NCI-H748 treated with DMSO at 0.1 percent for 48 hours (cell line): Measurements from ENCODE around the gene HP1BP3.

ENCODE experiments used
- DNase-seq: peaks from one replicate; lab custom pipeline; 2025; lab: John Stamatoyannopoulos, UW

HP1BP3 gene

DNA sequence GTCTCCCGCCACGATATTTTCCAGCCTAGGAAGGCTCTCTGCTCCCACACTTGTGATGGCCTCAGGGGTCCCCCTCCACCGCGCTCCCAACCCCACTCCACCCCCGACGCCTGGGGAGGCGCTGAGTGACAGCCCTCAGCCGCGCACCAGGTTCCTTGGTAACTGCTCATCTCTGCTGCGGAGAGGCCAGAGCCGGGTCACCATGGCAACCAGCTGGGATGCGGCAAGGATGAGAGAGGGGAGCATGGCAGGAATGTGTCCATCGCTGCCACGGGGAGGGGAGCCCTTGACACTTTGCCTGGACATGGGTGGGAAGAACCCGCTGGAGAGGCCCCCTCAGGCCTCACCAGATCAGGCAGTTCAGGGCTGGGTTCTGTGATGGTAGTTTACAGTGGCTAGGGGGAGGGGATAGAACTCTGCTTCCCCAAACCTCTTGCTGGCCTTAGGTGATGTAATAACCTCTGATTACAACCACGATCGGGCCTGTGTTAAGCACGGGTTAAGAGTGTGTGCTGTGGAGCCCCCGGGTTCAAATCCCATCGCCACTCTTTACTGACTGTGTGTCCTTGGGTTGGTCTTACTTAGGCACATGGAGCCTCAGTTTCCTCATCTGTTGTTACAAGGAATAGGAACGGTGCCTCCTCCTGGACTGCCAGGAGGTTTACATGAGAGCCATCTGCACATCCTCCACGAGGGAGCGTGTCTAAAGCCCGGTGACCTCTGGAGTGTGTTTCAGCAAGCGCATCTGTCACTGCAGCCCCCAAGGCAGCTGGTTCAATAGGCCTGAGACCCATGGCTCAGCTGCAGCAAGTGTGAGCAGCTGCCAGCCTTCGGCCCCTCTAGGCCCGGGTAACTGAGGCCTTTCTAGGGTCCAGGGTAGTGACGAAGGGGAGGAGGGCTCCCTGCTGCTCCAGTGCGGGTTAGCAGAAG, 75.6 kb downstream of the HP1BP3 start:
- DNase-seq, result no peak

DNA sequence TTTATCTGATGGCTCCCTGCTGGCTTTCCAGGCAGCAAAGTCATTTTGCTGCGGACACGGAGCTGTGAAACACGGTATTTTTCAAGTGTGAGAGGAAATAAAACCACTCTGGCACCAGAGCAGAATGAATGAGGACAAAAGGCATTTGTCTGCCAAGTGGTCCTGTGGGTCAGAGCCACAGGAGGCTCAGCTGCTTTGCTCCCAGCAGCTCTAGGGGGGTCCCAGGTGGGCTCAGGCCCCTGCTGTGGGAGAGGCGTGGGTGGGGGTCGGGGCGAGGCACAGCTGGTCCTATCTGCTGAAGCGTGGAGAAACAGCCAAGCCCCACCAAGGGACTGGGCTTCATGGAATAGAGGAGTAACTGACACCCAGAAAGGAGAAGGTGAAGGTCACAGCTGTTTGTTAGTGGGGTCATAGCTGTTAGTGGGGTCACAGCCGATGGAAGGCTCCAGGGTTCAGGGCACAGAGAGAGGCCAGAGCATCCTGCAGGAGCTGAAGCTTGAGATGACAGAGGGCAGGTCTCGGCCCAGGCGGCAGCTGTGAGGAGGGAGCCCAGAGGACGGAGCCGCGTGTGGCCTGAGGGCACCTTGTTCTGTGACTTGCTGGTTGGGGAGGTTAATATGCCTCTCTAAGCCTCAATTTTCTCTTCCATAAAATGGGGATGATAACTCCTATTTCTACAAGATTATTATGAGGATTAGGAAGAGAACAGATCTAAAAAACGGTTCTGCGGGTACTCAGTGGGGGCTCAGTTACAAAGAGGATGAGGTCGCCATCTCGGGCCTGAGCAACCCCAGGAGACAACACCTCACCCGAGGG, 76.4 kb downstream of the HP1BP3 start:
- no peak for DNase-seq

DNA sequence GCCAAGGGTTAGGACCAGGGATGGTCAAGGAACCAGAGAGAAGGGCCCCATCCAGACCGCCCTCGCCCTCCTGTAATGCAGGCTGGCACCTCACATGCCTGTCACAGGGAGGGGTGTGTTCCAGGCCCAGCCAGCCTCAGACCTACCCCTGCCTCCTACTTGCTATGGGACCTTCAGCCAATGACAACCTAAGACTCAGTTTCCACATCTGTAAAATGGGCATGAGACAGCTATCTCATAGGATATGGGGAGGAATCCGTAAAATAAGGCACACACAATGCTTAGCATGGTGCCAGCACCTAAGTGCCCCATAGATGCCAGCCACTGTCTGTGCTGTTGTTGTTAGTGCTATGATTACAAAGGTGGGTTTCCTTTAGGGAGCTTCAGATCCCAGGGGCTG, 77.2 kb downstream of the HP1BP3 start:
- no peak for DNase-seq

DNA sequence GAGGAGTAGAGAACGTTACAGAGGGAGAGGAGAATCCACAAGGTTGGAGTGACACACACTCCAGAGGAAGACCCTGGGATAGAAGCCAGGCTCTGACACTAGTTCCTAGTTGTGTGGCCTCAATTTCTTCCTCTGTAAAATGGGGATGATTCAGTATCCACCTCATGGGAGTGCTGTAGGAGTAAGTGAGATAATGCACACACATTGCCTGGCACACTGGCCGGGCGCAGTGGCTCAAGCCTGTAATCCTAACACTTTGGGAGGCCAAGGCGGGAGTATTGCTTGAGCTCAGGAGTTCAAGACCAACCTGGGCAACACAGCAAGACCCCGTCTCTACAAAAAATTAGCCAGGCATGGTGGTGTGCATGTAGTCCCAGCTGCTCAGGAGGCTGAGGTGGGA, 78.2 kb downstream of the HP1BP3 start:
- no peak for DNase-seq

DNA sequence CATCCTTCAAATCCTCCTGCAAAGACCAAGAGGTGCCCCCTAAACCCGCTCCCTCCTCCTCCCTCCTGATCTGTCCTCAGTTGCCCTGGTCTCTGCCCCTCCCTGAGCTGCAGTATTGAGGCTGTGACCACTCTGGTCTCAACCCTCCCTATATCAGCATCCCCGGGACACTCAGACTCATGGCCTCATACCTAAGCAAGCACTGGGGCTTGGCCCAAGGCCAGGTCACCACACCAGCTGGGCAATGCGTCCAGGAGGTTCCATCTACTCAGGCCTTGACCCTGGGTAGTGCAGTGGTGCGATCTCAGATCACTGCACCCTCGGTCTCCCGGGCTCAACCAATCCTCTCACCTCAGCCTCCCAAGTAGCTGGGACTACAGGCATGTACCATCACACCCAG, 79.0 kb downstream of the HP1BP3 start:
- DNase-seq, result no peak

DNA sequence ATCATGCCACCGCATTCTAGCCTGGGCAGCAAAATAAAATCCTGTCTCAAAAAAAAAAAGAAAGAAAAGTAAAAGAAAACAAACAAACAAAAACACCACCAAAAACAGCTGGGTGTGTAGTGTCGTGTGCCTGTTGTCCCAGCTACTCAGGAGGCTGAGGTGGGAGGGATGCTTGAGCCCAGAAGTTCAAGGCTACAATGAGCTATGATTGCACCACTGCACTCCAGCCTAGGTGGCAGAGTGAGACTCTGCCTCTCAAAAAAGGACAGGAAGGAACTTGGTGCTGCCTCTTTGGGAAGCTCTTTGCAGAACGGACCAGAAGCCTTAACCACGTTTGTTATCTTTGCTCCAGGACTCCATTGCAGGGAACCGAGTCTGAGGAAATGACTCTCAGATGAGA, 80.3 kb downstream of the HP1BP3 start:
- no peak for DNase-seq

DNA sequence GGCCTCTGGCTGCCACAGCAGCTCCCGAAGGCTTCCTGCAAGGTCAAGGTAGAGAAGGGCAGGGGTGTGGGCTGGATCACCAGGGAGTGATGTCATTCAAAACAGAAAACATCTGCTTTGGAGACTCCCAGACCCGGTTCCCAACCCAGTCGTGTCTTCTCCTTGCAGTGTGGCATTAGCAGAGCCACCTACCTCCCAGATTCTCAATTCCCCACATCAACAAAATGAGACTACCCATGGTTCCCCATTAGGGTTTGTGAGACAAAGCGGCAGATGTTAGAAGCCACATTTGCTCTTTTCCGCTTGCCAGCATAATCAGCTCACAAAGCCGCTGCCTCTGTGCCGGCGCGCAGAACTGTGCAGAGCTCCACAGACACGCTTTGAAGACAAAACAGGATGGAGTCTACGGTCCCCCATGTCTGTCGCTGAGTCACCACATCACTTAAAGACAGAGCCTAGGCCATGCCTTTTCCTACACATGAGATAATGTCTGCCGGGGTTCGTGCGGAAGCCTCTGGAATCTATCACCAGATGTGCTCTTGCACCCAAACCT, 81.8 kb downstream of the HP1BP3 start:
- no peak for DNase-seq

DNA sequence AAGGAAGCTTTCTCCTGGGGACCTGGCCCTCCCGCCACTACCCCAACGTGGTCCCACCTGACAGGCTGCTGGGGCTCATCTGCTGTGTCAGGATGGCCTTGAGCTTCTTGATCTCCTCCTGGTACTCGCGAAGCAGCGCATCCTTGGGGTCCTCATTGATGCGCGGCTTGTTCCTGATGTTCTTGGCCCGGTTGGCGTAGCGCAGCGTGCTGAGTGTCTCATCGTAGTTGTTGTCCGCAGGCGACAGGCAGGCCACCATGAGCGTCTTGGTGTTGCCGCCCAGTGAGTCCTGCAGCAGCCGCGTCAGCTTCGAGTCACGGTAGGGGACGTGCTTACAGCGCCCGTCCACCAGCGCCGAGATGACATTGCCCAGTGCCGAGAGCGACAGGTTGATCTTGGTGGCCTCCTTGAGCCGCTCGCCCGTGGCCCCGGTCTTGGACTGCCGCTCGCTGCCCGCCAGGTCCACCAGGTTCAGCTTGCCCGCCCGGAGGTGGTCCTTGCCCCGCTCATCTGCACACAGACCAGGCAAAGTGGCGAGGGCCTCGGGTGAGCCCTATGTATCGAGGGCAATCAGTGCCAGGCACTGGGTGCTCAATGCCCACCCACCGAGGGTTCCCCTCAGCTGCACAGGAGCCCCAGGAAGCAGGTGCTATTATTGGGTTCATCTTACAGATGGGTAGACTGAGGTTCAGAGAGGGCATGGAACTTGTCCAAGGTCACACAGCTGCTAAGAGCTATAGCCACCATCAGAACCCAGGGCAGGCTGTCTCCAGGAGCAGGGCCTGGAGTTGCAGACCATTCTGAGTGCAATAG, 82.5 kb downstream of the HP1BP3 start:
- no peak for DNase-seq

DNA sequence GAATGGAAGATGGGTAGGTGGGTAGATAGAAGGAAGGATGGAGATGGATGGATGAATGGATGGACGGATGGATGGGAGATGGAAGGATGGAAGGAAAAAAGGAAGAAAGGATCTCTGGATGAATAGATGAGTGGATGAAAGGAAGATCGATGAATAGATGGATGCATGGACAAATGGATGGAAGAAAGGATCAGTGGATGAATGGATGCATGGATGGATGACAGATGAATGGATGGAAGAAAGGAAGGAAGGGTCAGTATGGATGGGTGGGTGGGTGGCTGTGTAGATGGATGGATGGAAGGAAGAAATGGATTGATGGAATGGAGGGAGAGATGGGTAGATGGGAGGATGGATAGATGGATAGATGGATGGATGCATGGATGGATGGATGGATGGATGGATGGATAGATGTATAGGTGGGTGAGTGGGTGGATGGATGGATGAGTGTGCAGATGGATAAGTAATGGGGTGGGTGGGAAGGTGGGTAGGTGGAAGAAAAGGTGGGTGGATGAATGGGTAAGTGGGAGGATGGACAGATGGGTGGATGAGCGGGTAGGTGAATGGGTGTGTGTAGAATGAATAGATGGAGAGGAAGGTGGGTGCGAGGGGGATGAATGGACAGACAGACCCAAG, 83.9 kb downstream of the HP1BP3 start:
- no peak for DNase-seq

DNA sequence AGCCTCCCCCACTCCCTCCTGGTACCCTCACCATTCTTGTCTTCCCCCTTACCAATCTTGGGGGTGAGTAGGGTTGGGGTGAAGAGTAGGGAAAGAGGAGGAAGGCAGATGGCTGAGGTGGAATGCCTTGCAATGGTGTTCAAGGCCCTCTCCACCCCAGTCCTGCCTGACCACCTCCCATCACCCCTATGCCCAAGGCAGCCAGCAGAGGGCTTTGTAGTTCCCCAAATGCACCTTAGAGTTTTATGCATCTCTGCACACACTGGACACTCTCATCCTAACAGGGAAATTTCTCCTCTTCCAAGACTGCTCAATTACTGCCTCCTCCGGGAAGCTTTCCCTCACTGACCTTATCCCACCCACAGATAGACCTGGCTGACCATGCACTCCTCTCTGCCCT, 84.7 kb downstream of the HP1BP3 start:
- DNase-seq, result no peak

DNA sequence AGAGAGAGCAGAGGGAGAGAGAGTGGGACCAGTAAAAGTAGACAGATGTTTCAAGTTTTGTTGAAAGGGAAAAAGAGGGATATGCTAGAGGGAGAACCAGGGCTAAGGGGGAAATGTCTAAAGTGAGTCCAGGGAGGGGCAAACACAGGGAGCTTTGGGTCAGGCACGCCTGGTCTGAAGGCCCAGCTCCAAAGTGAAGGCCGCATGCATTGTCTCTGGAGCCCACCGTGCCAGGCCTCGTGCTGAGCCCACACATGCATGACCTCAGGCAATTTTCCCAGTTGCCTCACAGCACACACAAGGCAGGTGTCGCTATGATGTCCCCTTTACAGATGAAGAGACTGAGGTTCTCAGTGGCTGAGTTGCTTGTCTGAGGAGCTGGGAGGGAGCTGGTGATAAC, 85.3 kb downstream of the HP1BP3 start:
- DNase-seq, result no peak

DNA sequence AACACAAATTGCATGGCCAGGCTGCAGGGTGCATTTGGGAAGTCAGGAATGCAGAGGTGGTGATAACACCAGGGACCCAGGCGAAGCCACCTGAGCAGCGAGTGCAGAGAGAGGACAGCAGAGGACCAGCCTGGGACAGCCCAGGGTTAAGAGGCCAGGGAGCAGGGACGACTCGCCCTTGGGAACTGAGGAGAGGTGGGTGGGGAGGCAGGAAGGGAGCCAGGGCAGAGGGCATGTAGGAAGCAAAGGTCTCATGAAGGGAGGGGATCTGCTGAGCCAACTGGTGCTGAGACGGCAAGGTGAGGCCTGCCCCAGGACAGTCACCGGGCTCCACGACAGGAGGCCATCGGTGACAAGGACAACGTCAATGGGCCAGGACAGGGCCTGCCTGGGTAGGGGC, 85.7 kb downstream of the HP1BP3 start:
- no peak for DNase-seq

DNA sequence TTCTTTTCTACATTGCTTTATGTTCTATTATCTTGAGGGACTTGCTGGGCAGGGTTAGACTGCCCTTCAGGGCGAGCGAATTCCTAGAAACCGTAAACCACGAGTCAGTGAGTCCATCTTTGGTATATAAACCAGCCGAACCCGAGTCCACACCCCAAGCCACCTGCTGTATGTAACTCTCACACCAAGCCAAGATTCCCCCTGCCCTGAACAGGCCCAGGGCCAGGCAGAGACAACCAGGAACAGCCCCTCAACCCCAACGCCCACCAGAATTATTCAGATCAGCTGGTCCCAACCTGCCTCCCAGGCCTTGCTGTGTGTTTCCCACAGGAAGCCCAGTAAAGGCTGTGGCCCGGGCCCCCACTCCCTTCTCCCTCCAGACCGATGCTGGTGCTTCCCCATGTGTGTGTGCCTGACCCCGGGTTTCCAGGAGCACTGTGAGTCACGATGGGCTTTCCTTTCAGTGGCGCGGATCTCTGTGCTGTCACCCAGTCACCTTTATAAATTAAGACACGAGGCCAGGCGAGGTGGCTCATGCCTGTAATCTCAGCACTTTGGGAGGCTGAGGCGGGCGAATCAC, 86.4 kb downstream of the HP1BP3 start:
- DNase-seq, result no peak

DNA sequence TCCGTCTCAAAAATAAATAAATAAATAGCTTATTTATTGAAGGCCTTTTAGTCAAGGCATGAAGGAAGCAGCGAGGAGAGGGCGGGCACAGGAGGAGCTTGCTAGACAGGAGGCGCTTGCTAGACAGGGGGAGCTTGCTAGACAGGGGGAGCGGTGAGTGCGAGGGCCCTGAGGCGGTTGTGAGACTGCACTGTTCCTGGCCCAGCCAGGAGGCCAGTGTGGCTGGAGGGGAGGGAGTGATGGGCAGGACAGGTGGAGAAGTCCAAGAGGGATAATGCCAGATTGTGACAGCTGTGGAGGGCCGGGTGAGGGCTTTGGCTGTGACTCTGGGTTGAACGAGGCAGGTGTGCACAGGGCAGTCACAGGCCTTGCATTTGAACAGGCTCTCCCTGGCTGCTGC, 87.5 kb downstream of the HP1BP3 start:
- DNase-seq, result no peak

DNA sequence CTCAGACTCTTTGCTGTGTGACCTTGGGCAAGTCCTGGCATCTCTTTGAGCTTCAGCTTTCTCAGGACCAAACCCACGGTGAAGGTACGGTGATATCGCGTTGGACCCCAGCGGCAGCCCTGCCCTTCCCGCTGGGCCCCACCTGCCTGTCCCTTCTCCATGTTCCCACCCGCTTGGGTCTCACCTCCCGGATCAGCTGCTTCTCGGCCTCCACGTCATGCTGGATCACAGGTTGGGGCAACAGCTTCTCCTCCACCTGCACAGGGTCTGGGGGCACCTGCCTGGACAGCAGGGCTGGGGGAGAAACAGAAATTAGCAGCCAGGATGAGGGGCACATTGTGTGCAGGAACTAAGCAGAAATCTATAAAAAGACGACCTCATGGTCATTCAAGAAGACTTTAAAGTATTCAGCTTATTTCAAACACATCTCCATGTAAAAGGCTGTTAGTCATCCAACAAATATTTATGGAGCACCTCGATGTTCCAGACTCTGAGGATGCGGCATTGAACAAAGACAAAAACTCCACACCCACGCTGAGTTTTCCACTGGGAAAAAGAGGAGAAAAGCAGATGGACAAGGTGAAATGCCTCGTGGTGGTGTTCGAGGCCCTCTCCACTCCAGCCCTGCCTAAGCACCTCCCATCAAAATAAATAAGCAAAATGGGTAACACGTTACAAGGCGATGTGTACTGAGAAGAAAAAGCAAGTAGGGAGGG, 88.8 kb downstream of the HP1BP3 start:
- no peak for DNase-seq

DNA sequence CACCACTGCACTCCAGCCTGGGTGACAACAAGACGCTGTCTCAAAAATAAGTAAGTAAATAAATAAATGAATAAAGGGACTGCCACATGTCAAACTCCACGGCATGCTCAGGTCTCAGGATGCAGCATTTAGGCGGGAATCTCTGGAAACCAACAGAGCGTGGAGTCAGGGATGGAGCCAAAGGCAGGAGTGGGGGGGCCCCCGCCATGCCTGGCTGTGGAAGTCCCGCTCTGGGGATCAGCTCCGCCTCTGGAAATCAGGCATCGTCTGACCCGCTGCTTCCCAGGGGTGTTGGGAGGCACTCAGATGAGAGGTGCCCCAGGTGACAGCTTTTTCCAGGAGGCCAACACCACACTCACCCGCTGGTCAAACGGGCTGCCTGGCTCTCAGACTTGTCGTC, 89.5 kb downstream of the HP1BP3 start:
- no peak for DNase-seq

DNA sequence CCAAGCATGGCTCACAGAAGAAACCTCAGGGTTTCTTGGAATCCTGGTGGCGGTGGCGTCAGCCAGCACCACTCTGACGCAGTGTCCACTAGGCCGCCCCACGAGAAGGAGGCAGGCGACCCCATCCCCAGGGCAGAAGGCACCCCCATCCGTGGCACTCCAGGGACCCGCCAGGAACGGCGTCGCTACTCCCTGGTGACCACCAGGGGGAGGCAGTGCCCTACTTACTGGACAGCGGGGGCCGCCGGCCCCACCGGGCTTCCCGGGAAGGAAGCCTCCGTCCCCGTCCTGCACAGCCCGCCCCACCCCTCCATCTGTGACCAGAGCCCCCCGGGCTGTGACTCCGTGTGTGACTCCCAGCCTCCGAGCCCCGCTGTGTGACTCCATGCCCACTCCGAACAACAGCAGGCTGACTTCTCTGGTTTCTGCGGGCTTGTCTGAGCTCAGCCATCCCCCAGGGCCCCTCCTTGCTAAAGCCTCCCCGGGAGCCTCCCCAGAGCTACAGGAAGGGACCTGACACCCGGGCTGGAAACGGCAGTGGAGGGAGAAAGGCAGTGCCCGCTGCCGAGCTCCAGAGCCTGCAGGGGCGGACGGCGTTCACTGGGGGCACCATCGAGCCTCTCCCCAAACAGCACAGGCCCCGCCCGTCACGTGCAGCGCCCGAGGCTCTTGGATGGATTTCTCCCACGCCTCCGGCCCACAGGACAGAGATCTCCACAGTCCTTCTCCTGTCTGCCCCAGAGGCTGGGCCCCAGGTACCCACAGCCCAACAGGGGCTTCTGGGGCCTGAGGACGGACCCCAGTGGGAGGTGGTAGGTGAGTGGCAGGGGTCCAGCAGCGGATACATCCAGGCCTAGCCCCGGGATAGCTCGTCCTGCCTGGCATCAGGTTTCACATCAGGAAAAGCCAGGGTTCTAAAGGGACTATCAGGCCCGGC, 90.4 kb downstream of the HP1BP3 start:
- DNase-seq, result peak; percentile 46

DNA sequence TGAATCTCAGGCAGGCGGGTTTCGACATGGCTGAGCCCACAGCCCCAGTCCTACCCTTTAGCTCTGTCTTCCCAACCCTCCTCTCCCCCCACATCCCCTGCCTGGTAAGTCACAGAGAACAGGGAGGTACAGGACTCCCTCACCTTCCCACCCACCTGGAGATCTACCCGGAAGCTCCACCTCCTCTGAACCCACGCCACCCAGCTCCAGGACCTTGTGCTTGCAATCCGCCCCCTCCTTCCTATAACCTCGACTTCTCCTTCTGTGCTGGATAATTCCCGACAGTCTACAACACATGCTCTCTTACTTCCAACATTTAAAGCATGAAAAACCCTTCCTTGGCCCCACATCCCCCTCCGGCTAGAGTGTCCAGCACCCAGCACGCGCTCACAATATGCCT, 91.6 kb downstream of the HP1BP3 start:
- DNase-seq, result no peak

DNA sequence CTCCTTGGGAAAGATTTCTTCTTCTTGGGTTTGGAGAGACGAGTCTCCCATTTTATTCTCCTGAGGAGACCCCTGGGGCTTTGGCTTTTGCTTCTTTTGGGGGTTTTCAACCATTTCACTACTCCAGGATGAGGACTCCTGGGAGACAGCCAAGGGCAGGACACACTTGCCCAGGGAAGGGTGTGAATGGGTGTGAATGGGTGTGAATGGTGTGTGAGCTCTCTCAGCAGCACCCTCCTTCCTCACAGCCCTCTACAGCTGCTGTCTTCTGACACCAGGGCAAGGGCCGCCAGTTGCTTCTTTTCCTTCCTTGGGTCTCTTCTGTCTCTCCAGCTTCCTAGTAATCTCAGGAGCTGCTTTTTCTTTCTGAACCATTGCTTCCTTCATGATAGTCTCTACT, 93.5 kb downstream of the HP1BP3 start:
- no peak for DNase-seq
